Fibroblast of the aortic adventitia (primary cell): Measurements from ENCODE around the gene MAN2A1. TPM values are rescaled to one million over a fixed set of nuclear protein-coding genes. Genes with fewer than 3 reads are reported as not detected.
A peak's percentile ranks its signal among the peaks of the same experiment; 100 is the strongest.

Experiments used
- DNase-seq: peaks from one replicate; pipeline ENCODE4 v3.0.0-alpha.2; 2010; ENCODE audit warnings: low read depth
- H3K4me3 ChIP-seq: 2 replicates; pipeline ENCODE4 v1.5.1; 2011; ENCODE audit warnings: low read depth, mild to moderate bottlenecking, control low read depth, low read length, moderate library complexity
- total RNA-seq: library from RNA; depleted of rRNA; stranded (reverse); fragments of >200 nt; gene quantifications from 2 replicates; pipeline ENCODE4 v1.2.3, GENCODE V29; 2012; ENCODE audit warnings: low replicate concordance
- TF ChIP-seq, protein P1 (sequence below): IDR thresholded peaks from 2 replicates; pipeline ENCODE4 v1.5.1; 2011; ENCODE audit warnings: mild to moderate bottlenecking, low read length, control low read depth, inconsistent platforms; ENCODE audit not compliant: insufficient read depth

The MAN2A1 gene
- total RNA-seq, 1 donor = 62.3 TPM

DNA sequence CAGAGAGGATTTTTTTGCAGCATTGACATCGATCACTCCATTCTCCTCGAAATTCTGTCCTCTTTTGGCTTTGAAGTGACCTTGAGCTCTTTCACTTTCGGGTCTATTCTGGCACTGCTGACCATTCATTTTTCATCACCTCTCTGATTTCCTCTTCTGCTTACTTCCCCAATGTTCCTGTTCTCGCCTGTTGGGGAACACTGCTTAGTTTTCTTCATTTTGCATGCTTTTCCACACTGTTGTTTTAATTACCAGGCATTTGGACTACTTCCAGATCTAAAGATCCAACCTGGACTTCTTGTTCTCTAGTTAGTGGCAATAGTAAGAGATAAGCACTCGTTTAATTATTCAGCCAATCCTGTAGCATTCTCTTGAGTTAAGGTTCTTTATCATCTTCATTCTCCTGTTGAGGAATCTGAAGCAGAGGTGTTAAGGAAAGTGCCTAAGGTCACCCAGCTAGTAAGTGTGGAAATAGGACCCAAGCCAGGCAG, 53.4 kb downstream of the MAN2A1 start:
- no peak for DNase-seq
- no peak overlapping the region for H3K4me3 ChIP-seq
- TF ChIP-seq, protein P1, sequence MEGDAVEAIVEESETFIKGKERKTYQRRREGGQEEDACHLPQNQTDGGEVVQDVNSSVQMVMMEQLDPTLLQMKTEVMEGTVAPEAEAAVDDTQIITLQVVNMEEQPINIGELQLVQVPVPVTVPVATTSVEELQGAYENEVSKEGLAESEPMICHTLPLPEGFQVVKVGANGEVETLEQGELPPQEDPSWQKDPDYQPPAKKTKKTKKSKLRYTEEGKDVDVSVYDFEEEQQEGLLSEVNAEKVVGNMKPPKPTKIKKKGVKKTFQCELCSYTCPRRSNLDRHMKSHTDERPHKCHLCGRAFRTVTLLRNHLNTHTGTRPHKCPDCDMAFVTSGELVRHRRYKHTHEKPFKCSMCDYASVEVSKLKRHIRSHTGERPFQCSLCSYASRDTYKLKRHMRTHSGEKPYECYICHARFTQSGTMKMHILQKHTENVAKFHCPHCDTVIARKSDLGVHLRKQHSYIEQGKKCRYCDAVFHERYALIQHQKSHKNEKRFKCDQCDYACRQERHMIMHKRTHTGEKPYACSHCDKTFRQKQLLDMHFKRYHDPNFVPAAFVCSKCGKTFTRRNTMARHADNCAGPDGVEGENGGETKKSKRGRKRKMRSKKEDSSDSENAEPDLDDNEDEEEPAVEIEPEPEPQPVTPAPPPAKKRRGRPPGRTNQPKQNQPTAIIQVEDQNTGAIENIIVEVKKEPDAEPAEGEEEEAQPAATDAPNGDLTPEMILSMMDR = no peak

DNA sequence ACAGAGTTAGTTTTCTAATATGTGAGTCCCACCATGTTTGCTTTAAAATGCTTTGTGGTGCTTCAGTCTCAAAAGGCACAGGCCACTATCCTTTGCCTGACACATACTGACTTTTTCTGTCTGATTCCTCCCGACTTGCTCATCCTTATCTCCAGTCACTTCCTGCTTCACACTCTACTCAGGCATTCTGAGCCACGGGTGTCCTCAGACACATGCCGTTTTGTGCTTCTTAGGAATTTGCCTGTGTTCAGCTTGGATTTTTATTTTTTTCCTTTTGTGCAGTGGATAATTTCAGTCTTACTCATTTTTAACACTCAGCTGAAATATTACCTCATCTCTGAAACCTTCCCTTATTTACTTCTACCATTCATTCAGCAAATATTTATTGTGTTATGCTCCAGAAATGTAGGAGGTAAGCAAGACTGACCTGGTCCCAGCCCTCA, 54.1 kb downstream of the MAN2A1 start:
- no peak overlapping the region for H3K4me3 ChIP-seq
- TF ChIP-seq, protein P1 = no peak
- peak; percentile 71 for DNase-seq

DNA sequence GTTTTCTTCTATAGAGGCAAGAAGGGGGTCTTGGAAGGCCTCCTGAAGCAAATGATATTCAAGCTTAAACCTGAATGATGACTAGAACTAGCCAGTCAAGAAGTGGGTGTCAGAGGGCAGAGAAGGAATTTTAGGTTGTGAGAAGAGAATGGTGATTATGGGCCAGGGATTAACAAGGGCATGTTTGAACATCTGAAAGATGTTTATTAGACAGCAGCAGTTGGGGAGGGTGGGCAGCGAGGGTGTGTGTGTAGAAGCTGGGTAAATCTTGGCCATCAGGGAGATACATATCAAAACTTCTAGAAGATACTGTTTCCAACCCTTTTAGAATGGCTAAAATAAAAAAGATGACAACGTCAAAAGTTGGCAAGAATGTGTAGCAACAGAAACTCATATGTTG, 54.5 kb downstream of the MAN2A1 start:
- TF ChIP-seq, protein P1 = no peak
- DNase-seq = no peak
- H3K4me3 ChIP-seq = no peak overlapping the region

DNA sequence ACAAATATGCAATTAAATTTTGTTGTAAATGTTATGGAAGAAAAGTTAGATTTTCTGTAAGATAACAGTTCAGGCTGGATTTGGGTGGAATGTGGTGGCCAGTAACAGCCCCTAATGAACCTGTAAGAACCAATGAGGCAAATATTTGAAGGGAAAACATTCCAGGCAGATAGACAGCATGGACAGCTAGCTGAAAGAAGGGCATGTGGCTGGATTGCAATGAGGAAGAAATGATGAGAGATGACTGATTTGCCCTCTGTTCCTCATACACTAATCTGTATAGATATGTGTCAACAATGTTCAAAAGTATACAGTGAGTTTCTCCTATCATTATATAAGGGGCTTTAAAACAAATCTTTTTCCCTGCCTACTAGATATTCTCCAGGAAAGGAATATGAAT, 58.8 kb downstream of the MAN2A1 start:
- no peak overlapping the region for H3K4me3 ChIP-seq
- TF ChIP-seq, protein P1 = no peak
- DNase-seq = no peak

DNA sequence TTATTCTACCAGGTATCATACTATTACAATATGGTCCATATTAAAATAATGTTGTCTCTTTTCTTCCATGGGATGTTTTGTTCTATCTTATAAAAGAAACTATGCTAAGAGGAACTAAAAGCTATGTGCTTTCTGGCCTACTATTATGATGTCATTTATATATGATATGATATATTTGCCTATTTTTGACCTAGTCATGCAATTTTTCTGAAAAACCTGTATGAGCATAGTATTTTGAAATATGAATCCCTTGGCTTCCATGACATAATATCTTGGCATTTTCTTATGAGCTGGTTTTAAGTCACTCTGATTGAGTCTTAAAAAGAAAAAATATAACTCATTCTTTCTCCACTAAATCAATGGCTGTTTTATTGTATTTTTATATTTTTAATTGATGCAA, 60.7 kb downstream of the MAN2A1 start:
- no peak overlapping the region for H3K4me3 ChIP-seq
- no peak for DNase-seq
- TF ChIP-seq, protein P1 = no peak

DNA sequence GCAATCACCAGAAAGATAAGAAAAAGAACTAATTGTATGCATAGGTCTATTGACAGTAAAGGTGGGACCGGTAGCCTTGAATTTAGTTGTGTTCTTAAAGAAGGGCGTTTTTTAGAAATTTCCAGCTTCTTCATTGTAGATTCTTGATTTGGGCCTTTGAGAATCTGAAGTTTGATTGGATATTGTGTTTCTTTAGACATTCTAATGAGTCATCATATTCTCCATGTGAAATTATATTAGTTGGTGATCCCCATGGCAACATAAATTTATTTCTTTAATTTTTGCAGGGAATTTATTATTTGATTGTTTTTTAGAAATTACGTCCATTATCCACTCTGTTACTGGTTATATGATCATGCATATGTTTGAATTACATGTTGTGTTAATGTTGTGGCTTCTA, 63.6 kb downstream of the MAN2A1 start:
- H3K4me3 ChIP-seq = no peak overlapping the region
- no peak for DNase-seq
- TF ChIP-seq, protein P1 = no peak

DNA sequence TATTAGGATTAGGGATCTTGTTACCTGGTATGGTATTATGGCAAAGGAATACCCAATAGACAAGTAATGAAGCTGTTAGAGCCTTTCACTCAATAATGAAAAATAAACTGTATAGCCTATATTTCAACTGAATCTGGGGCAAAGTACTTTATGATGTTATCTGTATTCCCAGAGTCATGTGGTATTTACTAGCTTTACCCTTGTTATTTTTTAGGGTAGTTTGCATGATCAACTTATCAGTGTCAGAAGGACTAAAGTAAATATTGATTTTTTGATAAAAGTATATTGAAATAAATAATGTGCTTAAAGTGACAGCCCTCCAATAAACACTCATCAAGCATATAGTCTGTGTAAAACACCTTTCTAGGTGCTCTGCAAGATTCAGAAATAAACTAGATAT, 64.6 kb downstream of the MAN2A1 start:
- DNase-seq = no peak
- TF ChIP-seq, protein P1 = no peak
- no peak overlapping the region for H3K4me3 ChIP-seq
